Fibroblast of pulmonary artery (primary cell): ENCODE results near the gene DHX16.
A peak's percentile ranks its signal among the peaks of the same experiment; 100 is the strongest.
"Not testable (repeated sequence)": the region's sequence is repeated elsewhere in the genome, so short reads cannot be mapped to it uniquely, and the experiment has no call there.

Experiments used
- DNase-seq: peaks from one replicate; pipeline ENCODE4 v3.0.0-alpha.2; 2010; ENCODE audit warnings: low read depth
- H3K4me3 ChIP-seq: replicated peaks from 2 replicates; pipeline ENCODE4 v1.5.1; 2011; ENCODE audit warnings: low read depth, mild to moderate bottlenecking, control low read depth, low read length, moderate library complexity
- TF ChIP-seq, protein P1 (sequence below): IDR thresholded peaks from 2 replicates; pipeline ENCODE4 v1.5.1; 2011; ENCODE audit warnings: mild to moderate bottlenecking, control low read depth, low read length, inconsistent platforms; ENCODE audit errors: missing control alignments

Gene DHX16

GRCh38 chr6:30670760-30671527 is 1.9 kb downstream of the DHX16 start:
- H3K4me3 ChIP-seq: no peak overlapping the region
- TF ChIP-seq, protein P1, sequence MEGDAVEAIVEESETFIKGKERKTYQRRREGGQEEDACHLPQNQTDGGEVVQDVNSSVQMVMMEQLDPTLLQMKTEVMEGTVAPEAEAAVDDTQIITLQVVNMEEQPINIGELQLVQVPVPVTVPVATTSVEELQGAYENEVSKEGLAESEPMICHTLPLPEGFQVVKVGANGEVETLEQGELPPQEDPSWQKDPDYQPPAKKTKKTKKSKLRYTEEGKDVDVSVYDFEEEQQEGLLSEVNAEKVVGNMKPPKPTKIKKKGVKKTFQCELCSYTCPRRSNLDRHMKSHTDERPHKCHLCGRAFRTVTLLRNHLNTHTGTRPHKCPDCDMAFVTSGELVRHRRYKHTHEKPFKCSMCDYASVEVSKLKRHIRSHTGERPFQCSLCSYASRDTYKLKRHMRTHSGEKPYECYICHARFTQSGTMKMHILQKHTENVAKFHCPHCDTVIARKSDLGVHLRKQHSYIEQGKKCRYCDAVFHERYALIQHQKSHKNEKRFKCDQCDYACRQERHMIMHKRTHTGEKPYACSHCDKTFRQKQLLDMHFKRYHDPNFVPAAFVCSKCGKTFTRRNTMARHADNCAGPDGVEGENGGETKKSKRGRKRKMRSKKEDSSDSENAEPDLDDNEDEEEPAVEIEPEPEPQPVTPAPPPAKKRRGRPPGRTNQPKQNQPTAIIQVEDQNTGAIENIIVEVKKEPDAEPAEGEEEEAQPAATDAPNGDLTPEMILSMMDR: peak; percentile 29
- DNase-seq: no peak

DNA sequence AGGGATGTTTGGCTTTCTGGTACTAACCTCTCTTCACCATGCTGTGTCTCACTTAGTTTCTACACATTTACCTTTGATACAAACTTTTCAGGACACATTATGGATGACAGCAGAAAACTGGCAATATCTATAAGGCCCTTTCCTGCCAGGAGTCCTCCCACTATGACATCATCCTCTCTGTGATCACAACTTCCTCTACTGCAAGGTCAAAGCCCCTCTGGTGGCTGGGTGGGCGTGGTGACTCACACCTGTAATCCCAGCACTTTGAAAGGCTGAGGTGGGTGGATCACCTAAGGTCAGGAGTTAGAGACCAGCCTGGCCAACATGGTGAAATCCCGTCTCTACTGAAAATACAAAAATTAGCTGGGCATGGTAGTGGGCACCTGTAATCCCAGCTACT is 6.5 kb downstream of the DHX16 start:
- not testable (repeated sequence) for H3K4me3 ChIP-seq, DNase-seq

DNA sequence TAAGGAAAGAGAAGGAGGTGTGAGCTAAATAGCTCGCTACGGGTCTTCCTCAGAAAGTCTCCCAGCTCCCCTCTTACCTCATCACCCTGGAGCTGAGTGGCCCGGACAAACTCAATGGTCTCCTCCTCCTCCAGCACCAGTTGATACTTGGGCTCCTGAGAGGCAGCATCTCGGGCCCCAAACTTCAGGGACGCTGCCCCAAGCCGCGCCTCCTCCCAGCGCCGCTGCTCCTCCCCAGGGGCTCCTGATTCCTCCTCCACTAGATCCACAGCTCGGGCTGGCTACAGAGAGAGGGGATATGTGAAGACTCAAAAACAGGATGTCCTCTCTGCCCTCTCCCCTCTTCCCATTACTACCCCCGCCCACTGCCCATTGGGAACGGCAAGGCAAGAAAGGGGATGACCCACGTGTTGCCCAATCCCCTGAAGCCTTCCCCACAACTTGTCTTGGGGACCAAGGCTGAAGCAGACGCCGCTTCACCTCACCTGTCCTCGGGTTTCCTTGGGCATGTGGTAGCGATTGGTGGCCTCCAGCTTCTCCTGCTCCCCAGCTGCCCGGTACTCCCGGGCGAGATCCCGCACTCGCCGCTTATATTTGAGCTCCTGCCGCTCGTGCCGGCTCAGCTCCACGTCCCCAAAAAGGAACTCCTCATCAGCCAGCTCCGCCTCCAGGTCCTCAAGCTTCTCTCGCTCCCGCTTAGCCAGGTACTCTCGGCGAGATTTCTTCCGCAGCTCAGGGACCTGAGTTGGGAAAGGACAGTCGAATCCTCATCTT is 7.6 kb downstream of the DHX16 start:
- TF ChIP-seq, protein P1: no peak
- DNase-seq: no peak
- H3K4me3 ChIP-seq: no peak overlapping the region

GRCh38 chr6:30657922-30658321 is 14.9 kb downstream of the DHX16 start:
- not testable (repeated sequence) for H3K4me3 ChIP-seq, DNase-seq

DNA sequence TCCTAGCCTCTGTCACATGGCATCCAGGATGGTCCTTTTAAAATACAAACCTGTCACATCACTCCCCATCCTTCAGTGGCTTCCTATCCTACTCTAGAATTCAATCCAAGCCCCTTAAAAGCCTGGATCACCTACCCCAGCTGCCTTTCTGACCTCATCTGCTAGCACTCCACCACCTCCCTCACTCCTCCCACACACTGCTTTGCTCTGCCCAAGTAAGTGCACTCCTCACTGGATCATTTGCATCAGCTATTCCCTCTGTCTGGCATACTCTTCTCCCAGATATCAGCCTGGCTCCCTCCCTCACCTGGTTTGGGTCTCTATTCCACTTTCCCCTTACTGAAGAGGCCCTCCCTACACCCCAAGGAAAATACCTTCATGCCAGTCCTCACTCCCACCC is 15.4 kb downstream of the DHX16 start:
- no peak for DNase-seq
- H3K4me3 ChIP-seq: no peak overlapping the region
- TF ChIP-seq, protein P1: no peak

DNA sequence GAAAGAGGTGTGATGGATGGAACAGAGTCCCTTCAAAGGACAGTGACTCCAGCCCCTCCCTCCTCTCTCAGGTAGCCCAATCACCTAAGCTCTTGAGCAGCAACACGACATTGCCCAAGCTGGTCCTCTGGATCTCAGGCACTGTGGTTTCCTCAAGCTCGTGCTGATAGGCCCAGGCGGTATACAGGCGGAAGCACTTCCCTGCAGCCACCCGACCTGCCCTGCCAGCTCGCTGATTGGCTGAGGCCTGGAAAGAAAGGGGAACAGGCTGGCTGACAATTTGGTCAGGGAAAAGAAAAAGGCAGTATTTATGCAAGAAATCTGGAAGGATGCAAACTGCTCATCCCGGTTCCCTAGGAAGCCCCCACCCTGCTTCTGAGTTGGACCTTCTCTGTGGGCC is 16.3 kb downstream of the DHX16 start:
- no peak for DNase-seq
- no peak overlapping the region for H3K4me3 ChIP-seq
- TF ChIP-seq, protein P1: no peak

DNA sequence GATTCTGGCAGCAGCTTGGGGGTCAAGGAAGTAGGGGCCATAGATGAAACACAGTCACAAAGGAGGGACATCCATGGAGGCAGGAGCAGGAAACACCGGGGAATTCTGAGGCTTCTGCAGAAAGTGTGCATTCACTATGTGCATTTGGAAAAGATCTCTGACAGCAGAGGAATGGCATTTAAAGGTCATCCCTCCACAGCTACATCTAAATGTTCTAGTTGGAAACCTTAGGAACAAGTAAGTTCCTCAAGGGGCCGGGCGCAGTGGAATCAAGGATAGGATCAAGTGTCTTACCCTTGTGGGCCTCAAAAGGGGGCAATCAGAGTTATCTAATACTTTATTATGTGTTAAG is 17.1 kb downstream of the DHX16 start:
- TF ChIP-seq, protein P1: no peak

More for the DNA sequence above, 17.1 kb downstream of the DHX16 start:
- DNase-seq: no peak
- H3K4me3 ChIP-seq: no peak overlapping the region
